Endodermal cell (in vitro differentiated cells): Measurements from ENCODE around the gene ZC3H14. TPM values are rescaled to one million over a fixed set of nuclear protein-coding genes. Genes with fewer than 3 reads are reported as not detected.
A peak's percentile ranks its signal among the peaks of the same experiment; 100 is the strongest.

ENCODE experiments used
- DNase-seq: peaks from one replicate; pipeline ENCODE4 v3.0.0-alpha.2; 2017
- H3K27ac ChIP-seq: 2 replicates; pipeline ENCODE4 v1.5.1; 2013; ENCODE audit warnings: mild to moderate bottlenecking, low read depth, low read length, moderate library complexity
- H3K27me3 ChIP-seq: 2 replicates; pipeline ENCODE4 v1.6.1; 2013; ENCODE audit warnings: mild to moderate bottlenecking, low read length, moderate library complexity; ENCODE audit not compliant: insufficient read depth, control insufficient read depth, poor library complexity, severe bottlenecking
- H3K36me3 ChIP-seq: 2 replicates; pipeline ENCODE4 v1.7.0; 2013; ENCODE audit warnings: mild to moderate bottlenecking, low read length, moderate library complexity; ENCODE audit not compliant: control insufficient read depth, insufficient read depth
- H3K4me1 ChIP-seq: one replicate; pipeline ENCODE4 v1.7.0; 2013; ENCODE audit warnings: low read length; ENCODE audit not compliant: control insufficient read depth, insufficient read depth
- H3K4me3 ChIP-seq: 2 replicates; pipeline ENCODE4 v1.5.1; 2013; ENCODE audit warnings: mild to moderate bottlenecking, low read length, moderate library complexity
- H3K9ac ChIP-seq: 2 replicates; pipeline ENCODE4 v1.6.1; 2013; ENCODE audit warnings: mild to moderate bottlenecking, low read length, moderate library complexity; ENCODE audit not compliant: poor library complexity, severe bottlenecking; ENCODE audit errors: extremely low read depth
- H3K9me3 ChIP-seq: 2 replicates; pipeline ENCODE4 v1.6.1; 2013; ENCODE audit warnings: mild to moderate bottlenecking, low read length, moderate library complexity; ENCODE audit not compliant: control insufficient read depth
- H3K27ac Mint-ChIP-seq: 2 replicates; pipeline ENCODE4 v1.8.0; 2020; ENCODE audit warnings: mixed read lengths
- H3K27me3 Mint-ChIP-seq: 2 replicates; pipeline ENCODE4 v1.8.0; 2021; ENCODE audit warnings: mild to moderate bottlenecking, mixed read lengths; ENCODE audit not compliant: insufficient read depth
- H3K36me3 Mint-ChIP-seq: 2 replicates; pipeline ENCODE4 v1.8.0; 2020; ENCODE audit warnings: low read depth, mixed read lengths
- H3K4me1 Mint-ChIP-seq: 2 replicates; pipeline ENCODE4 v1.8.0; 2020; ENCODE audit warnings: mixed read lengths
- H3K4me3 Mint-ChIP-seq: 2 replicates; pipeline ENCODE4 v1.8.0; 2020; ENCODE audit warnings: mild to moderate bottlenecking, moderate library complexity, mixed read lengths
- H3K9me3 Mint-ChIP-seq: 2 replicates; pipeline ENCODE4 v1.8.0; 2020; ENCODE audit warnings: mild to moderate bottlenecking, mixed read lengths
- CTCF ChIP-seq: fragments of 200-600 bp; sonication (generic); conservative IDR thresholded peaks from 2 replicates; pipeline ENCODE4 v1.5.0; 2021; ENCODE audit warnings: antibody characterized with exemption, mild to moderate bottlenecking
- WGBS, 2 experiments: methylation state at CpG; one replicate each; pipeline versions ENCODE4 v1.1.5 to v1.1.7; 2013; ENCODE audit warnings: missing lambda C conversion rate in 2 of 2, mixed read lengths in 1 of 2; ENCODE audit not compliant: insufficient coverage in 1 of 2, insufficient read length in 1 of 2; 5-methylcytosine and 5-hydroxymethylcytosine counted together
- total RNA-seq, 2 donors: library from RNA; stranded (reverse); fragmentation: NEBNext Ultra II Directional in 1 of 2; extraction: Animal tissue kit (Norgen Biotek cat#: 25700) in 1 of 2; gene quantifications; 2 replicates in 1 of 2; 3 replicates in 1 of 2; pipeline ENCODE4 v1.2.1, GENCODE V29; 2021

Gene ZC3H14
- total RNA-seq, 2 donors from 2014 or later: 111 to 142 TPM

DNA sequence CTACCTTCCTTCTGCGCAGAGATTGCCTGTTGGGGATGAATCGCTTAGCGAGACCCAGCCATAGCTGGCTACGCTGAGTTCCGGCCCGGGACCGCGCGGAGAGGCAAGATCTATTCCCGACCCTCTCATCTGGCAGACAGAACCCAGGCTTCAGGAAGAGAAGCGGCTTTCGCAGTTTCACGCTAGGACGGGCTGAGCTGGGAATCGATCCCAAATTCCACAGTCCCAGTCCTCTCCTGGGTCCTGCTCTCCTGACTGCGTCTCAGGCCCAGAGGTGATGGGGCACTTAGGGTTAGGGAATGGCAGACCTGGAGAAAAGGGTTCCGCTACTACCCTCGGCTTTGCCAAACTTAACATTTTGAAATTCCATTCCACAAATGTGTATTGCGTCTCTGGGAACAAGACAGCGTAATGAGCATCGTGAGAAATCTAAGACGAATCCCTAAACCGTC, 10.8 kb upstream of the ZC3H14 start:
- Histone ChIP-seq H3K36me3 (peaks cover 42% of the 10 kb centered on the region), H3K4me1 (peaks cover 5% of the 10 kb centered on the region), H3K27ac (no peak overlapping the region), H3K4me3 (peak overlapping the region; percentile 85), H3K27me3 (no peaks in the 10 kb centered on the region), H3K9ac (peak overlapping the region; percentile 67), H3K9me3 (no peaks in the 10 kb centered on the region)
- H3K27me3 Mint-ChIP-seq: no peaks in the 10 kb centered on the region
- H3K36me3 Mint-ChIP-seq: peaks cover 17% of the 10 kb centered on the region
- peak; percentile 73 for DNase-seq
- H3K4me1 Mint-ChIP-seq: peaks cover 22% of the 10 kb centered on the region
- H3K4me3 Mint-ChIP-seq: peak overlapping the region; percentile 81
- H3K27ac Mint-ChIP-seq: peak overlapping the region; percentile 87
- TF ChIP-seq CTCF: no peak
- no peaks in the 10 kb centered on the region for H3K9me3 Mint-ChIP-seq
- WGBS, 2 experiments: 40 to 70% methylated on average over 11 to 23 of the region's 23 CpGs

DNA sequence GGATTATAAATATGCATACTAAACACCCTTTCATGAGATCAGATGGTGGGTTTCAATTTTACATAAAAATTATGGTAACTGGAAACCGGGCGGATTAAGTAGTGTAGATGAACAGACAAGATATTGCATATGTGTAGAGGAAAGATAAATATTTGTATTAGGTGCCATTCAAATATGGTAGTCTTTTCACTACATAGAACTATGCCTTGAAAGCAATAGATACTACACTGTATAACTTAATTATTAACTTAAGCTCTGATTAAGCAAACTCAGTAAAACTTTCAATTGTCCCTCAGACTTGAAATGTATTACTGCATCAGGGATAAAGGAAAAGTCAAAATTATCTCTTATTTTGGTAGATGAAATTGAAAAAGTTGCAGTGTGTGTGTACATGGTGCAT, 10.0 kb upstream of the ZC3H14 start:
- H3K9me3 Mint-ChIP-seq: no peaks in the 10 kb centered on the region
- H3K9ac ChIP-seq: peak overlapping the region; percentile 67
- H3K27me3 Mint-ChIP-seq: no peaks in the 10 kb centered on the region
- H3K27ac ChIP-seq: no peak overlapping the region
- 77% methylated on average over 2 of the region's 2 CpGs; no CpG with 5 or more reads in 1 of the 2 experiments for WGBS, 2 experiments
- peaks cover 5% of the 10 kb centered on the region for H3K4me1 ChIP-seq
- DNase-seq: no peak
- H3K36me3 ChIP-seq: peaks cover 34% of the 10 kb centered on the region
- H3K4me1 Mint-ChIP-seq: peaks cover 22% of the 10 kb centered on the region
- peak overlapping the region; percentile 85 for H3K4me3 ChIP-seq
- H3K27me3 ChIP-seq: no peaks in the 10 kb centered on the region
- peak overlapping the region; percentile 81 for H3K4me3 Mint-ChIP-seq
- H3K36me3 Mint-ChIP-seq: peaks cover 12% of the 10 kb centered on the region
- no peak overlapping the region for H3K27ac Mint-ChIP-seq
- H3K9me3 ChIP-seq: no peaks in the 10 kb centered on the region
- no peak for TF ChIP-seq CTCF

- Mint-ChIP-seq H3K36me3 (peaks cover 3% of the 10 kb centered on the region), H3K4me3 (peak overlapping the region; percentile 81), H3K27ac (peak overlapping the region; percentile 95), H3K9me3 (no peaks in the 10 kb centered on the region), H3K27me3 (no peaks in the 10 kb centered on the region), H3K4me1 (peaks cover 22% of the 10 kb centered on the region)
- DNase-seq: no peak
- Histone ChIP-seq H3K27ac (peak overlapping the region; percentile 72), H3K4me1 (peaks cover 5% of the 10 kb centered on the region), H3K9me3 (no peaks in the 10 kb centered on the region), H3K9ac (peak overlapping the region; percentile 91), H3K4me3 (peak overlapping the region; percentile 85), H3K36me3 (peaks cover 23% of the 10 kb centered on the region), H3K27me3 (no peaks in the 10 kb centered on the region)
- 1 to 3% methylated on average over 14 to 19 of the region's 19 CpGs for WGBS, 2 experiments
- TF ChIP-seq CTCF: no peak
These were observed 8.9 kb upstream of the ZC3H14 start for GRCh38 chr14:88553886-88554456.
